Measurements from ENCODE around the gene SNX30. TPM values are rescaled to one million over a fixed set of nuclear protein-coding genes. Genes with fewer than 3 reads are reported as not detected.

SNX30 gene
- total RNA-seq, 1 experiment from 2014 or later: 17.4 TPM

GRCh38 chr9:112752334-112753125 is 2.0 kb downstream of the SNX30 start:
- DNase-seq (ENCODE audit: low spot score): no peak

DNA sequence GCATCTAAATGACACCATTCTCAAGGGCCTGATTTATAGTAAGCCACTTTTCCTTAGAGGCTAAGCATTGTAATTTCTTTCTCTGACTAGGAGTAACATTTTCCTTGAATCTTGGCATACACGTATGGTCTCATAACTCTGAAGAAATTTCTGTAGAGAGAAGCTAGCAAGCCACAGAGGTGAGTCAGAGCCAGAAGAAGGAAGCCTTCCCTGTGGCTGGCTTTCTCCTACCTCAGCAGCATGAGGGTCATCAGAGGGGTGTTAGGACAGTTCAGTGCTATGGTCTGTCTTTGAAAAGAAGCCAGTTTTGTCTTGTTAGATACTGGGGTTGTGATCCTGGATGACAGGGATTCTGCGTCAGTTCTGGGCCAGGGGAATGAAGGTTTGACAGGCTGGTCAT is 3.2 kb downstream of the SNX30 start:
- peak; percentile 61 for DNase-seq (ENCODE audit: low spot score)

- peak; percentile 77 for DNase-seq (ENCODE audit: low spot score)
Observed at GRCh38 chr9:112754578-112754977, 4.0 kb downstream of the SNX30 start.

- DNase-seq (ENCODE audit: low spot score): peak; percentile 26
Observed at GRCh38 chr9:112755016-112755427, 4.5 kb downstream of the SNX30 start.

GRCh38 chr9:112755675-112756074 is 5.1 kb downstream of the SNX30 start:
- peak; percentile 45 for DNase-seq (ENCODE audit: low spot score)

DNA sequence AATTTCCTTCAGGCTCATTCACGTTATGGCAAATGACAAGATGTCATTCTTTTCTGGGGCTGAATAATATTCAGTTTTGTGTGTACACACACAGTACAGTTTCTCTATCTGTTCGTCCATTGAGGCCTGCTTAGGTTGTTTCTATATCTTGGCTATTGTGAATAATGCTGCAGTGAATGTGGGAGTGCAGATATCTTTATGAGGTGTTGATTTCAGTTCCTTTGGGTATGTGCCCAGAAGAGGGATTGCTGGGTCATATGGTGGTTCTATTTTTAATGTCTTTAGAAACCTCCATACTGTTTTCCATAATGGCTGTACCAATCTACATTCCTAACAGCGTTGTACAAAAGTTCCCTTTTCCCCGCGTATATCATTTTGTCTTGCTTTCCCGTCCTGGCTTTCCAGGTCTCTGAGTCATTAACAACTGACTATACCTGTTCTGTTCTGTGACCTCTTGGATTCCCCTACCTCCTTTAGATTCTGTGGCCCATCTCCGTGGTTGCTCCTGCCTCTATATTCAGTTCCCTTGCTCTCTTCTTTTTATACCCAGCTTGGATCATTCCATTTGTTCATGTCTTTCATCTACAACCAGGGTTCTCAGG is 6.8 kb downstream of the SNX30 start:
- no peak for DNase-seq (ENCODE audit: low spot score)

DNA sequence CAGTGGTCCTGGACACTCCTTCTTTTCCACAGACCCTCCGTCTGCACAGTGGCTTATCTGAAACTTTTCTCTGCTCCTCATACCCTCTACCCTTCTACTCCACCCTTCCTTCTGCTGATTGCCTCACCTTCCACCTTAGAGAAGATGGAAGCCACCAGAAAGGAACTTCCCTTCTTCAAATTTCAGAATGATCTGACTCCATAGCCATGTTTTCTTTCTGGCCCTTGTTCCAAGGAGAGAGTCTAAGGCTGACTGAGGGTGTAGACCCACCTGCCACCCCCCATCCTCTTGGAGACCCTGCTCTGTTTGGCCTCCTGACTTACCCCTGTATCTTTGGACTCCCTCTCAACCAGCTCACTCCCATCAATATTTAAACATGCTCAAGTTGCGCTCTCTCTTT is 7.4 kb downstream of the SNX30 start:
- no peak for DNase-seq (ENCODE audit: low spot score)

GRCh38 chr9:112760821-112761220 is 10.3 kb downstream of the SNX30 start:
- no peak for DNase-seq (ENCODE audit: low spot score)

DNA sequence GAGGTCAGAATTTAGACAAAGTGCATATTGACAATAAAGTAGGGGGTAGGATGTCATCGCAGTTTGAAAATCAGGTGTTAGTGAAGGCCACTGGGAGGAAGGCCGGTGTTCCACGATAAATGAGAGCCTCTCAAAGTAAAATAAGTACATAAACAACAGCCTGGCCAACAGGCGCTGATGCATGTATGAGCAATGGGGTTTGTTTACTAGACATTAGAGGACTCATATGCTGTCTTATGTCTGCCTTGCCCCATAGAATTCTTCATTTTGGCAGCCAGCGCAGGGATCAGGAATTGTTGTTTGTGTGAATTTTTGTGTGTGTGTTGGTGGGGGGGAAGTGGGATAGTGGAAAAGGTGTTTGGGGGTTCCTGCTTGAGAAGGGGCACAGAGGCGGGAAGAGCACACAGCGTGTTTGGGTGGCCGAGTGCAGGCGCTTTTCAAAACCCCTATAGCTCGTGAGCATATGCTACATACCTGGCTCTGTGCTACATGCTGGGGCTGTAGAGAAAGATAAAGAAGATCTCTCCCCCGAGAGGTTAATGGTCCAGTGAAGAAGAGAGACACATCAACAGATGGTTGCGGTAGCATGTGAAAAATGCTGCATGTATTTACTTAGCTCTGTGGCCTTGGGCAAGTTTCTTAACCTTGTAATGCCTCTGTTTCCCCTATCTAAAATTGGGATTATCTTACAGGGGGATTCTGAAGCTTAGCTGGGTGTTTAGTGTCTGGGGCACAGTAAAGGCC is 11.5 kb downstream of the SNX30 start:
- no peak for DNase-seq (ENCODE audit: low spot score)

DNA sequence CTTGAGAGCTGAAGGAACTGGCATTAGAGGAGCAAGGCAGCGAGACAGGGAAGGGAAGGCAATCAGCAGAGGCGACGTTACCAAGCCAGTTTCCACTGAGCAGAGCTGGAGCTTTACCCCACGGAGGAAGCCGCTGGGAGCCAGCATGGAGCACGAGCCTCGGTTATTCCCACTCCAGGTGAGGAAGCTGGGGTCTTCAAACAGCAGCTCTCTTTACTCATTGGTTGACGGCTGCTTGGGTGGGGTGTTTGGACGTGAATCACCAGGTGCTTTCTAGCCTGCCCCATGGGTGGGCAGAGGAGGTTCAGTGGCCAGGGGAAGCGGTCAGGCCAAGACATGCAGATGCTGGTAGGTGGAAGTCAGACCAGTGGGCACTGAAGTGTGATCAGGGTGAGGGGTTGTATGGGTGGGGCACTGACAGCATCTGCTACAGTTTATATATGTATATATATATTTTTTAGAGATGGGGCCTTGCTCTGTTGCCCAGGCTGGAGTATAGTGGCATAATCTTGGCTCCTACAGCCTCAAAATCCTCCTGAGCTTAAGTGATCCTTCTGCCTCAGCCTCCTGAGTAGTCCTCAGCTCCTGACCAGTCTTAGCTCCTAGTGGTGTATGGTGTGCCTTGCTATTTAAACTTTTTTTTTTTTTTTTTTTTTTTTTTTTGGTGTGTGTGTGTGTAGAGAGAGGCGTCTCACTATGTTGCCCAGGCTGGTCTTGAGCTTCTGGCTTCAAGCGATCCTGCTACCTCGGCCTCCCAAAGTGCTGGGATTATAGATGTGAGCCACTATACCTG is 12.4 kb downstream of the SNX30 start:
- no peak for DNase-seq (ENCODE audit: low spot score)

DNA sequence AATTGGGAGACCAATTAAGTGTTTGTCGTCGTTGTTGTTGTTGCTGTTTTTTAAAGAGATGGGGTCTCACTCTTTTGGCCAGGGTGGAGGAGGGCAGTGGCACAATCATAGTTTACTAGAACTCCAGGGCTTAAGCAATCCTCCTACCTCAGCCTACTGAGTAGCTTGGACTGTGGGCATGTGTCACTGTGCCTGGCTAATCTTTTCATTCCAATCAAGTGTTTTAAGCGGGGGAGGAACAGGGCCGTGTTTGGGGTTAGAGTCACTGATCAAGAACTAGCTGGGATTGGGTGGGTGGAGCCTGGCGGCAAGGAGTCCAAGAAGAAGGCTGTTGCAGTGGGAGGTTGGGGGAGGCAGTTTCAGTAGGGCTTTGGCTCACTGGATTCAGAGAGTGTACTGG is 13.8 kb downstream of the SNX30 start:
- DNase-seq (ENCODE audit: low spot score): no peak

DNA sequence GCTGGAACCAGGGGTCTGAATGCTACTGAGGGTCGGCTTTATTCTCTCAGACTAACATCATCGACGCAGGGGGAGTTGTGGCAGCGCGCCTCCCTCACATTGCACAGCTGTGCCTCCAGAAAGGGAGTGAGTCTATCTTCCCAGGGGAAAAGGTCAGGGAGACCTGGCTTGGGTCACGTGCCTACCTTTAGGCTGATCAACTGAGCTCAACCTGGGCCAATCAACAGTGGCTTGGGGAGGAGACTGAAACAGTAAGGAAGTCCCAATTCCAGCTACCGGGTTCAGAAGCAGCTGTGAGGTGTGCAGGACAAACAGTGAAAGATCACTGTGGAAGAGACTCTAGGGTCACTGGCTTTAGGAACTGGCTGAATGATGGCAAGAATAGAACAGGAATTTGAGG is 14.3 kb downstream of the SNX30 start:
- no peak for DNase-seq (ENCODE audit: low spot score)

GRCh38 chr9:112765281-112765680 is 14.7 kb downstream of the SNX30 start:
- no peak for DNase-seq (ENCODE audit: low spot score)

GRCh38 chr9:112771359-112772214 is 21.0 kb downstream of the SNX30 start:
- DNase-seq (ENCODE audit: low spot score): no peak

DNA sequence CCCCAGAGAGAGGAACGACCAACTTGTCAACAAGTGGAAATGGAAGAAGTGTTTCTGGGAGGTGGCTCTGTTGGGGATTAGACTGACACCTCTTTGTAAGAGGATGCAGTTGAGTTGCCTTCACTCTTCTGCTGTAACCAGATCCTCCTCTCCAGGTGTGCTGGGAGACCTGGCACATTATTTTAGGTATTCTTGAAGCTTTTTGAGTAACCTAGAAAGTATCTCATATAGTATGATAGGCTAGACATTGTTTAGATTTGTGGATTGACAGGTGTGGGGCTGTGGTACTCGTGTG is 21.6 kb downstream of the SNX30 start:
- no peak for DNase-seq (ENCODE audit: low spot score)

GRCh38 chr9:112772551-112772950 is 22.0 kb downstream of the SNX30 start:
- no peak for DNase-seq (ENCODE audit: low spot score)

GRCh38 chr9:112774006-112774996 is 23.7 kb downstream of the SNX30 start:
- no peak for DNase-seq (ENCODE audit: low spot score)

DNA sequence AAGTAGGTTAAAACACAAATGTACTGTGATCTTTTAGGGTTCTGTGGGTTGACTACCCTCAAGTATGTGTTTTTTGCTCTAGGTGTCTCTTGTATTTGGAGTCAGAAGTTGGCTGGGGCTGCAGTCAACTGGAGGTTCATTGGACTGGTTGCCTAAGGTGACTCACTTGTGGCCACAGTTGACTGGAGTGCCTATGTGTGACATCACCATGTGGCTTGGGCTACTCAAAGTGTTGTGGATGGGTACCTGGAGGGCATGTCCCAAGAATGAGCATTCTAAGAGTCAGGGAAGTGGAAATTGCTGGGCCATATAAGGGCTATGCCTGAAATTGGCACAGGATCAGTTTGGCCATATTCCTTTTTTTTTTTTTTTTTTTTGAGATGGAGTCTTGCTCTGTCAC is 27.4 kb downstream of the SNX30 start:
- DNase-seq (ENCODE audit: low spot score): peak; percentile 79

DNA sequence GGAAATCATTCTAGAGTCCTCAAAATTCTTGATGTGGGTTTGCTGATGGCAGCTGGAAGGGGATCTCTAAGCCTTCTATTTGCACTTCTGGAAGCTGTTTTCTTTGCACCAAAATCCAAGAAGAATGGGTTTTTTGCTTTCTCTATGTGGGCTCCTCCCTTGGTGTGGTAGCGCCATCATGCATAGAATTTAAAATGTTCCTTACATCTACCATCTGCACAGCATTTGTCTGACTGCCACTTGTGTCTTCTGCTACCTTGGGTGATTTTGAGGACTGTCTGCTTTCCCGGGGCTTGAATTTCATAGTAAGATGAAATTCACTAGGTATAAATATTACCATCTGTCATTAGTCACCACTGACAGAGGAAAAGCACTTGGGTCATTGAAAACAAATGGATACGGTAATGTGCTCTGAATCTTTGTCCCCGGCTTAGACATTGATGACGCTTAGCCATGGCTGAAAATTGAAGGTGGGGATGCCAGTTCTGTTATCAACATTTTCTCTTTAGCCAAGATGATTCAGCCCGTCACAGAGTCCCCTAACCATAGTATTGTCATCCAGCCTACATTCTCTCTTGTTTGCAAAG is 30.0 kb downstream of the SNX30 start:
- DNase-seq (ENCODE audit: low spot score): no peak

DNA sequence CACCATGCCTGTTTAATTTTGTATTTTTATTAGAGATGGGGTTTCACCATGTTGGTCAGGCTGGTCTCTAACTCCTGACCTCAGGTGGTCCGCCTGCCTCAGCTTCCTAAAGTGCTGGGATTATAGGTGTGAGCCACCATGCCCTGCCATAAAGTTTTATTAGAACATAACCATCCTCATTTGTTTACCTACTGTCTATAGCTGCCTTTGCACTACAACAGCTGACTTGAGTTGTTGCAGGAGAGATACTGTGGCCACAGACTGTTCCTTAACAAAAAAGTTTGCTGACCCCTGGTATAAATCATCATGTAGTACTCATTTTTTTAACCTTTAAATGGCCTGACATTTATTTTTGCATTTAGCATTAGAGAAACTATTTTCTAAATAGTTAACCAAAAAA is 31.7 kb downstream of the SNX30 start:
- DNase-seq (ENCODE audit: low spot score): no peak
